Breast epithelium (tissue), 3 donors: Measurements from ENCODE around the gene HTR4.

Experiments
- CTCF ChIP-seq, 3 donors: fragments of 450-650 bp; IDR thresholded peaks; one replicate each; pipeline ENCODE4 v1.5.1; 2016 to 2017; ENCODE audit warnings: antibody characterized with exemption in 3 of 3, mild to moderate bottlenecking in 3 of 3, moderate library complexity in 3 of 3
- POLR2A ChIP-seq: fragments of 450-650 bp; IDR thresholded peaks from one replicate; pipeline ENCODE4 v1.6.1; 2016; ENCODE audit warnings: antibody characterized with exemption, mild to moderate bottlenecking, moderate library complexity

- no peak for TF ChIP-seq POLR2A
- TF ChIP-seq CTCF (IDR thresholded peaks at IDR 0.05): no peak
These were observed 186.4 kb downstream of the HTR4 start for GRCh38 chr5:148467958-148468357.
